ENCODE measurements around the gene PAX7.

DNA sequence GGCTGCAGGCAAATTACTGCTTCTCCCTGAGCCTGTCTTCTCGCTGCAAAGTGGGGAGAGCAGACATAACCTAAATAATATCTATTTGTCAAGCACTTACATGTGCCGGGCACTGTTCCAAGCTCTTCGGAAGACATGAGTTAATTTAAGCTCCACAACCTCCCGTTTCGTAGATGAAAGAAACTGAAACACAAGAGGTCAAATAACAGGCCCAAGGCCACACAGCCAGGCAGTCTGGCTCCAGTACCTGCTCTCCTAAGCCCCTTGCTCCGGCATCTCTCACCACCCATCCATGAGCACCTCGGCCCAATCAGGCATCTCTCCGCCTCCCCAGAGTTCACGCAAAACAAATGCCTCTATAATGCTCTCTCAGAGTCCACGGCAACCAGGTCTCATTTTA is 163.4 kb downstream of the PAX7 start:
- TF ChIP-seq SMC3 (IDR thresholded peaks at IDR 0.05) (no peak), CEBPB (IDR thresholded peaks at IDR 0.05) (no peak), POLR2A (IDR thresholded peaks at IDR 0.05; ENCODE audit: low read length) (no peak), HOXA7 (CRISPR knock-in tag; IDR thresholded peaks at IDR 0.05) (no peak), BHLHE40 (IDR thresholded peaks at IDR 0.05; ENCODE audit: low read depth, low read length) (no peak), JUNB (IDR thresholded peaks at IDR 0.05) (no peak), CBX2 (IDR thresholded peaks at IDR 0.05; ENCODE audit: borderline replicate concordance, low read depth) (no peak), CHD2 (IDR thresholded peaks at IDR 0.05; ENCODE audit: low read length, partially characterized antibody) (no peak), ESRRA (IDR thresholded peaks at IDR 0.05; ENCODE audit: borderline replicate concordance, low read length) (no peak)
- TF ChIP-seq, protein P1, sequence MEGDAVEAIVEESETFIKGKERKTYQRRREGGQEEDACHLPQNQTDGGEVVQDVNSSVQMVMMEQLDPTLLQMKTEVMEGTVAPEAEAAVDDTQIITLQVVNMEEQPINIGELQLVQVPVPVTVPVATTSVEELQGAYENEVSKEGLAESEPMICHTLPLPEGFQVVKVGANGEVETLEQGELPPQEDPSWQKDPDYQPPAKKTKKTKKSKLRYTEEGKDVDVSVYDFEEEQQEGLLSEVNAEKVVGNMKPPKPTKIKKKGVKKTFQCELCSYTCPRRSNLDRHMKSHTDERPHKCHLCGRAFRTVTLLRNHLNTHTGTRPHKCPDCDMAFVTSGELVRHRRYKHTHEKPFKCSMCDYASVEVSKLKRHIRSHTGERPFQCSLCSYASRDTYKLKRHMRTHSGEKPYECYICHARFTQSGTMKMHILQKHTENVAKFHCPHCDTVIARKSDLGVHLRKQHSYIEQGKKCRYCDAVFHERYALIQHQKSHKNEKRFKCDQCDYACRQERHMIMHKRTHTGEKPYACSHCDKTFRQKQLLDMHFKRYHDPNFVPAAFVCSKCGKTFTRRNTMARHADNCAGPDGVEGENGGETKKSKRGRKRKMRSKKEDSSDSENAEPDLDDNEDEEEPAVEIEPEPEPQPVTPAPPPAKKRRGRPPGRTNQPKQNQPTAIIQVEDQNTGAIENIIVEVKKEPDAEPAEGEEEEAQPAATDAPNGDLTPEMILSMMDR (IDR thresholded peaks at IDR 0.05), result no peak
- TF ChIP-seq, protein P2, sequence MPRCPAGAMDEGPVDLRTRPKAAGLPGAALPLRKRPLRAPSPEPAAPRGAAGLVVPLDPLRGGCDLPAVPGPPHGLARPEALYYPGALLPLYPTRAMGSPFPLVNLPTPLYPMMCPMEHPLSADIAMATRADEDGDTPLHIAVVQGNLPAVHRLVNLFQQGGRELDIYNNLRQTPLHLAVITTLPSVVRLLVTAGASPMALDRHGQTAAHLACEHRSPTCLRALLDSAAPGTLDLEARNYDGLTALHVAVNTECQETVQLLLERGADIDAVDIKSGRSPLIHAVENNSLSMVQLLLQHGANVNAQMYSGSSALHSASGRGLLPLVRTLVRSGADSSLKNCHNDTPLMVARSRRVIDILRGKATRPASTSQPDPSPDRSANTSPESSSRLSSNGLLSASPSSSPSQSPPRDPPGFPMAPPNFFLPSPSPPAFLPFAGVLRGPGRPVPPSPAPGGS (IDR thresholded peaks at IDR 0.05), result no peak
- TF ChIP-seq, protein P3, sequence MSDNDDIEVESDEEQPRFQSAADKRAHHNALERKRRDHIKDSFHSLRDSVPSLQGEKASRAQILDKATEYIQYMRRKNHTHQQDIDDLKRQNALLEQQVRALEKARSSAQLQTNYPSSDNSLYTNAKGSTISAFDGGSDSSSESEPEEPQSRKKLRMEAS (IDR thresholded peaks at IDR 0.05), result no peak
- TF ChIP-seq, protein P4, sequence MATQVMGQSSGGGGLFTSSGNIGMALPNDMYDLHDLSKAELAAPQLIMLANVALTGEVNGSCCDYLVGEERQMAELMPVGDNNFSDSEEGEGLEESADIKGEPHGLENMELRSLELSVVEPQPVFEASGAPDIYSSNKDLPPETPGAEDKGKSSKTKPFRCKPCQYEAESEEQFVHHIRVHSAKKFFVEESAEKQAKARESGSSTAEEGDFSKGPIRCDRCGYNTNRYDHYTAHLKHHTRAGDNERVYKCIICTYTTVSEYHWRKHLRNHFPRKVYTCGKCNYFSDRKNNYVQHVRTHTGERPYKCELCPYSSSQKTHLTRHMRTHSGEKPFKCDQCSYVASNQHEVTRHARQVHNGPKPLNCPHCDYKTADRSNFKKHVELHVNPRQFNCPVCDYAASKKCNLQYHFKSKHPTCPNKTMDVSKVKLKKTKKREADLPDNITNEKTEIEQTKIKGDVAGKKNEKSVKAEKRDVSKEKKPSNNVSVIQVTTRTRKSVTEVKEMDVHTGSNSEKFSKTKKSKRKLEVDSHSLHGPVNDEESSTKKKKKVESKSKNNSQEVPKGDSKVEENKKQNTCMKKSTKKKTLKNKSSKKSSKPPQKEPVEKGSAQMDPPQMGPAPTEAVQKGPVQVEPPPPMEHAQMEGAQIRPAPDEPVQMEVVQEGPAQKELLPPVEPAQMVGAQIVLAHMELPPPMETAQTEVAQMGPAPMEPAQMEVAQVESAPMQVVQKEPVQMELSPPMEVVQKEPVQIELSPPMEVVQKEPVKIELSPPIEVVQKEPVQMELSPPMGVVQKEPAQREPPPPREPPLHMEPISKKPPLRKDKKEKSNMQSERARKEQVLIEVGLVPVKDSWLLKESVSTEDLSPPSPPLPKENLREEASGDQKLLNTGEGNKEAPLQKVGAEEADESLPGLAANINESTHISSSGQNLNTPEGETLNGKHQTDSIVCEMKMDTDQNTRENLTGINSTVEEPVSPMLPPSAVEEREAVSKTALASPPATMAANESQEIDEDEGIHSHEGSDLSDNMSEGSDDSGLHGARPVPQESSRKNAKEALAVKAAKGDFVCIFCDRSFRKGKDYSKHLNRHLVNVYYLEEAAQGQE (IDR thresholded peaks at IDR 0.05), result no peak
